Ascending aorta (tissue), 2 donors: ENCODE results near the gene CCL2. TPM values are rescaled to one million over a fixed set of nuclear protein-coding genes. Genes with fewer than 3 reads are reported as not detected.

Experiments
- DNase-seq, 2 donors: peaks; one replicate each; pipeline ENCODE4 v3.0.0-alpha.2; 2019; ENCODE audit warnings: low spot score in 2 of 2
- H3K27ac ChIP-seq, 2 donors: fragments of 200-600 bp; sonication (generic); one replicate each; pipeline ENCODE4 v1.5.1; 2016 to 2017; ENCODE audit warnings: mild to moderate bottlenecking in 1 of 2
- H3K27me3 ChIP-seq: fragments of 200-600 bp; sonication (generic); one replicate; pipeline ENCODE4 v1.5.1; 2017
- H3K36me3 ChIP-seq, 2 donors: fragments of 200-600 bp; sonication (generic); one replicate each; pipeline ENCODE4 v1.5.1; 2016
- H3K4me1 ChIP-seq, 2 donors: fragments of 200-600 bp; sonication (generic); one replicate each; pipeline ENCODE4 v1.5.1; 2016 to 2017; ENCODE audit warnings: mild to moderate bottlenecking in 1 of 2
- H3K4me3 ChIP-seq, 2 donors: fragments of 200-600 bp; sonication (generic); one replicate each; pipeline ENCODE4 v1.5.1; 2016 to 2017; ENCODE audit warnings: mild to moderate bottlenecking in 1 of 2
- H3K9me3 ChIP-seq, 2 donors: fragments of 200-600 bp; sonication (generic); one replicate each; pipeline ENCODE4 v1.5.1; 2016
- CTCF ChIP-seq, 3 experiments: fragments of 200-600 bp in 2 of 3; fragments of 450-650 bp in 1 of 3; sonication (generic) in 2 of 3; IDR thresholded peaks; one replicate each; pipeline ENCODE4 v1.5.1; 2016 to 2019; ENCODE audit warnings: antibody characterized with exemption in 3 of 3, mild to moderate bottlenecking in 1 of 3, moderate library complexity in 1 of 3
- intact Hi-C: fragments of 100-400 bp; cut with DNase I; formaldehyde crosslinking; loops from one replicate; pipeline ENCODE4 v1.15.1; 2023
- total RNA-seq: library from RNA; depleted of rRNA; stranded (reverse); fragments of >200 nt; gene quantifications from one replicate; pipeline ENCODE4 v1.1.0, GENCODE V29; 2016

The CCL2 gene
- total RNA-seq, 1 donor from 2014 or later: 162 TPM

GRCh38 chr17:34261568-34262337, 6.7 kb downstream of the CCL2 start:
- no peak overlapping the region for H3K27ac ChIP-seq
- no peak overlapping the region for H3K4me3 ChIP-seq
- no peaks in the 10 kb centered on the region for H3K36me3 ChIP-seq
- no peaks in the 10 kb centered on the region for H3K4me1 ChIP-seq
- H3K27me3 ChIP-seq: no peaks in the 10 kb centered on the region
- no peak for TF ChIP-seq CTCF (IDR thresholded peaks at IDR 0.05)
- H3K9me3 ChIP-seq: no peaks in the 10 kb centered on the region
- DNase-seq: no peak
- intact Hi-C loops: no loop called here

DNA sequence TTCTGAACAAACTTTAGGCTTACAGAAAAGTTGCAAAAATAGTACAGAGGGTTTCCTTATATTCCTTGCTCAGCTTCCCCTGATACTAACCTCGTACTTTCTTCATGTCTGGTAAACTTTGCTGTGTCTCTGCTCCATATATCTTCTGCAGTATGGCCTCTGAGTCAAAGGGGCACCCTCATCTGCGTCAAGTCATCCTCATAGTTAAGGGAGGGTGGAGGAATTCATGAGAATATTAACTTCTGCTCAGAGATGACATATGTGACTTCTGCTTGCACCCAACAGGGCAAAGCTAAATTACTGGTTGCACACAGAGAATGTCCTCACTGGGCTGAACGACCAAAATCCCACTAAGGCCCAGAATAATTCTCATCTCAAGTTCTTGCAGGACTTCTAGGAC, 10.6 kb downstream of the CCL2 start:
- H3K36me3 ChIP-seq: no peaks in the 10 kb centered on the region
- H3K27me3 ChIP-seq: no peaks in the 10 kb centered on the region
- H3K4me3 ChIP-seq: no peak overlapping the region
- H3K4me1 ChIP-seq: no peaks in the 10 kb centered on the region
- no peak for DNase-seq
- no peak overlapping the region for H3K27ac ChIP-seq
- no peak for TF ChIP-seq CTCF (IDR thresholded peaks at IDR 0.05)
- H3K9me3 ChIP-seq: no peaks in the 10 kb centered on the region
- intact Hi-C loops: no loop called here

- H3K9me3 ChIP-seq: no peaks in the 10 kb centered on the region
- no peak within 1 kb of the TSS for H3K4me3 ChIP-seq
- H3K4me1 ChIP-seq: no peaks in the 10 kb centered on the region
- intact Hi-C loops: no loop called here
- TF ChIP-seq CTCF (IDR thresholded peaks at IDR 0.05): no peak
- H3K27ac ChIP-seq: no peak within 1 kb of the TSS
- no peaks in the 10 kb centered on the region for H3K36me3 ChIP-seq
- no peak for DNase-seq
- H3K27me3 ChIP-seq: no peaks in the 10 kb centered on the region
Observed at GRCh38 chr17:34269969-34270368, 14.9 kb downstream of the CCL2 start, which contains the start of gene CCL7. TSS of gene CCL7 (plus strand) at chr17:34270221. CDS start at chr17:34270291, 70 bp downstream.

DNA sequence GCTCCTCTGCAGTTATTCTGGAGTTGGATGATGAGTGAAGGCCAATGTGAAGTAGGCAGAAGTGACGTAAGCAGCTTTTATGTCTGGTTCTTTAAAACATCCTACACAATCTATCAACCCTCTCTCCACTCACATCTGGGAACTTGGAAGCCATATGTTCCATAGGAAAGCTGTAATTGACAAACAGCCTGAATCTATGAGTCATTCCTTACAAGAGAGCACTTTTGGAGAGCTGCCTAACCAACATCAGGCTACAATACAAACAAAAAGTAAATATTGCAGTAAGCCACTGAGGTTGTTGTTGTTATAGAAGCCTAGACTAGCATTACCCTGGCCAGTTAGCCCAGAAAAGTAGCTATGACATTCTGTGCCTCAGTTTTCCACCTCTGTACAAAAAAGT, 20.8 kb downstream of the CCL2 start:
- intact Hi-C loops: no loop called here
- DNase-seq: no peak

GRCh38 chr17:34276826-34277225, 21.7 kb downstream of the CCL2 start:
- Histone ChIP-seq H3K4me1 (no peaks in the 10 kb centered on the region), H3K27ac (no peak overlapping the region), H3K27me3 (no peaks in the 10 kb centered on the region), H3K36me3 (no peaks in the 10 kb centered on the region), H3K4me3 (no peak overlapping the region), H3K9me3 (no peaks in the 10 kb centered on the region)
- DNase-seq: no peak
- intact Hi-C loops: no loop called here
- TF ChIP-seq CTCF (IDR thresholded peaks at IDR 0.05): no peak

More for the DNA sequence above, 20.8 kb downstream of the CCL2 start:
- Histone ChIP-seq H3K9me3 (no peaks in the 10 kb centered on the region), H3K36me3 (no peaks in the 10 kb centered on the region), H3K4me1 (no peaks in the 10 kb centered on the region), H3K27ac (no peak overlapping the region), H3K4me3 (no peak overlapping the region), H3K27me3 (no peaks in the 10 kb centered on the region)
- no peak for TF ChIP-seq CTCF (IDR thresholded peaks at IDR 0.05)
